Measurements from ENCODE around the gene TM7SF2.

DNA sequence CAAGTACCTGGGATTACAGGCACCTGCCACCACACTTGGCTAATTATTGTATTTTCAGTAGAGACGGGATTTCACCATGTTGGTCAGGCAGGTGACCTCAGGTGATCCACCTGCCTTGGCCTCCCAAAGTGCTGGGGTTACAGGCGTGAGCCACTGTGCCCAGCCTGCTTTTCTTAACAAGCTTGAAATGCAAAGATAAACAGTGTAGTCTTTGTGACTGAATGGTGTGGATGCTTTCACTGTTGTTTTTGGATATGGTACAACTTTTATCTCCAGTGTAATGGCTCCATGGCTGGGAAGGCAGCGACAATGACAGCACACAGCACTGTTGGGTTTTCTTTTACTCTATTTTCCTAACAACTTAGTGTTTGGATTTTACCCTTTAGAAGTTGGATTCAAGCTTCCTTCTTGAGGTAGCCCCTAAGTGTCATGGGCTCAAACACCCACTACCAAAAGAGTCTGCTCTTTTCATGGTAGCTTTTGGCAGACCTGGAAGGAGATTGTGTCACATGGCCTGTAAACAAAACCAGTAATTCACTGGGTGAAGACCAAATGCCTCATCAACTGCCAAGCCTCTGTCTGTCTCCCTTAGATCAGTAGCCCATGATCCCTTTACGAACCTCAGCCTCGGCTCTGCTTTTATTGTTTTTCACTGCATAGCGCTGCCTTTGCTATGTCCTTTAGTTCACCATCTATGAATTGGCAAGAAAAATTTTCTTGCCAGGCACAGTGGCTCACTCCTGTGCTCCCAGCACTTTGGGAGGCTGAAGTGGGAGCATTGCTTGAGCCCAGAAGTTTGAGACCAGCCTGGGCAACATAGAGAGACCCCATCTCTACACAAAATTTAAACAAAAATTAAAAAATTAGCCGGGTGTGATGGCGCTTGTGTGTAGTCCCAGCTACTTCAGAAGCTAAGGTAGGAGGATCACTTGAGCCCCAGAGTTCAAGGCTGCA is 9.3 kb upstream of the TM7SF2 start:
- no peak for TF ChIP-seq POLR2A (IDR thresholded peaks at IDR 0.05)
- TF ChIP-seq, protein P1, sequence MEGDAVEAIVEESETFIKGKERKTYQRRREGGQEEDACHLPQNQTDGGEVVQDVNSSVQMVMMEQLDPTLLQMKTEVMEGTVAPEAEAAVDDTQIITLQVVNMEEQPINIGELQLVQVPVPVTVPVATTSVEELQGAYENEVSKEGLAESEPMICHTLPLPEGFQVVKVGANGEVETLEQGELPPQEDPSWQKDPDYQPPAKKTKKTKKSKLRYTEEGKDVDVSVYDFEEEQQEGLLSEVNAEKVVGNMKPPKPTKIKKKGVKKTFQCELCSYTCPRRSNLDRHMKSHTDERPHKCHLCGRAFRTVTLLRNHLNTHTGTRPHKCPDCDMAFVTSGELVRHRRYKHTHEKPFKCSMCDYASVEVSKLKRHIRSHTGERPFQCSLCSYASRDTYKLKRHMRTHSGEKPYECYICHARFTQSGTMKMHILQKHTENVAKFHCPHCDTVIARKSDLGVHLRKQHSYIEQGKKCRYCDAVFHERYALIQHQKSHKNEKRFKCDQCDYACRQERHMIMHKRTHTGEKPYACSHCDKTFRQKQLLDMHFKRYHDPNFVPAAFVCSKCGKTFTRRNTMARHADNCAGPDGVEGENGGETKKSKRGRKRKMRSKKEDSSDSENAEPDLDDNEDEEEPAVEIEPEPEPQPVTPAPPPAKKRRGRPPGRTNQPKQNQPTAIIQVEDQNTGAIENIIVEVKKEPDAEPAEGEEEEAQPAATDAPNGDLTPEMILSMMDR (IDR thresholded peaks at IDR 0.05) = no peak
